Naive thymus-derived CD4-positive, alpha-beta T cell (primary cell): ENCODE data around the gene IL11. TPM values are rescaled to one million over a fixed set of nuclear protein-coding genes. Genes with fewer than 3 reads are reported as not detected.

Experiments used
- ATAC-seq: fragments of 150-1000 bp; cut with Tn5 transposase; 2 replicates; pipeline ENCODE4 v1.10.0; 2021; ENCODE audit warnings: mild to moderate bottlenecking, moderate library complexity
- CTCF ChIA-PET: fragments of 350-600 bp; sonication (Branson Sonifier 250); formaldehyde crosslinking; loops from one replicate; lab custom pipeline; 2021; ENCODE audit warnings: antibody characterized with exemption; lab: Charles Lee
- POLR2A ChIA-PET: fragments of 350-600 bp; sonication (Branson Sonifier 250); formaldehyde crosslinking; loops from one replicate; lab custom pipeline; 2021; ENCODE audit warnings: antibody characterized with exemption, inconsistent platforms; lab: Charles Lee
- DNase-seq, 9 donors: peaks; one replicate each; pipeline versions ENCODE4 v3.0.0 to v3.0.0-alpha.2; 2020 to 2022; ENCODE audit warnings: mixed read lengths in 1 of 9
- H3K27ac ChIP-seq: one replicate; pipeline ENCODE4 v1.7.0; 2013; ENCODE audit warnings: mild to moderate bottlenecking, low read depth, low read length, moderate library complexity
- H3K27me3 ChIP-seq, 2 donors: one replicate each; pipeline ENCODE4 v1.7.0; 2013; ENCODE audit warnings: low read length in 2 of 2, mild to moderate bottlenecking in 2 of 2, moderate library complexity in 2 of 2; ENCODE audit not compliant: control insufficient read depth in 2 of 2, insufficient read depth in 2 of 2
- H3K36me3 ChIP-seq, 3 experiments: 1 replicate in 2 of 3; 2 replicates in 1 of 3; pipeline ENCODE4 v1.7.0; 2013; ENCODE audit warnings: low read length in 3 of 3, mild to moderate bottlenecking in 3 of 3, moderate library complexity in 1 of 3; ENCODE audit not compliant: insufficient read depth in 3 of 3, control insufficient read depth in 2 of 3
- H3K4me1 ChIP-seq, 2 donors: one replicate each; pipeline ENCODE4 v1.7.0; 2013; ENCODE audit warnings: low read length in 2 of 2, mild to moderate bottlenecking in 2 of 2, moderate library complexity in 1 of 2; ENCODE audit not compliant: control insufficient read depth in 2 of 2, insufficient read depth in 2 of 2
- H3K4me3 ChIP-seq: 2 replicates; pipeline ENCODE4 v1.7.0; 2013; ENCODE audit warnings: mild to moderate bottlenecking, low read length
- H3K9me3 ChIP-seq, 3 experiments: 1 replicate in 2 of 3; 2 replicates in 1 of 3; pipeline ENCODE4 v1.7.0; 2013; ENCODE audit warnings: low read length in 3 of 3; ENCODE audit not compliant: control insufficient read depth in 2 of 3
- H3K27ac Mint-ChIP-seq, 9 donors: one replicate each; pipeline ENCODE4 v1.8.0; 2020 to 2022; ENCODE audit warnings: mixed read lengths in 9 of 9, mild to moderate bottlenecking in 8 of 9, moderate library complexity in 5 of 9, inconsistent platforms in 2 of 9
- H3K27me3 Mint-ChIP-seq, 5 donors: one replicate each; pipeline ENCODE4 v1.8.0; 2021 to 2022; ENCODE audit warnings: mixed read lengths in 5 of 5, mild to moderate bottlenecking in 1 of 5
- H3K36me3 Mint-ChIP-seq, 5 donors: one replicate each; pipeline ENCODE4 v1.8.0; 2020 to 2022; ENCODE audit warnings: mixed read lengths in 5 of 5, mild to moderate bottlenecking in 3 of 5, inconsistent platforms in 1 of 5
- H3K4me1 Mint-ChIP-seq, 7 donors: one replicate each; pipeline ENCODE4 v1.8.0; 2020 to 2022; ENCODE audit warnings: mixed read lengths in 7 of 7, mild to moderate bottlenecking in 3 of 7, inconsistent platforms in 1 of 7
- H3K4me3 Mint-ChIP-seq, 10 donors: one replicate each; pipeline ENCODE4 v1.8.0; 2020 to 2022; ENCODE audit warnings: mild to moderate bottlenecking in 10 of 10, mixed read lengths in 10 of 10, moderate library complexity in 6 of 10, inconsistent platforms in 2 of 10
- H3K9me3 Mint-ChIP-seq, 11 donors: one replicate each; pipeline ENCODE4 v1.8.0; 2020 to 2022; ENCODE audit warnings: mixed read lengths in 11 of 11, mild to moderate bottlenecking in 4 of 11, inconsistent platforms in 1 of 11, moderate library complexity in 1 of 11
- intact Hi-C, 2 donors: fragments of 100-400 bp; cut with micrococcal nuclease; formaldehyde crosslinking; loops; one replicate each; pipeline ENCODE4 v1.15.1; 2023
- polyA plus RNA-seq, 2 donors: library from polyadenylated mRNA; unstranded; fragments of 300-500 nt; fragmentation: Illumina TruSeq; gene quantifications; one replicate each; pipeline ENCODE4 v1.2.3, GENCODE V29; 2021
- total RNA-seq, 6 experiments: library from RNA in 5 of 6; stranded (reverse) in 5 of 6; gene quantifications; 1 replicate in 5 of 6; 2 replicates in 1 of 6; pipeline ENCODE4 v1.2.3 and lab custom pipeline; 2021 to 2026

Gene IL11
- total and polyA plus RNA-seq, 7 experiments from 2014 or later, result 0.58 to 0.69 TPM; not detected in 5

- Histone ChIP-seq H3K4me3 (no peak overlapping the region), H3K9me3 (no peaks in the 10 kb centered on the region), H3K27me3 (no peaks in the 10 kb centered on the region), H3K4me1 (no peaks in the 10 kb centered on the region), H3K27ac (no peak overlapping the region), H3K36me3 (no peaks in the 10 kb centered on the region)
- Mint-ChIP-seq H3K9me3 (no peaks in the 10 kb centered on the region), H3K27me3 (peaks cover 0 to 13% (median 0%) of the 10 kb centered on the region in 5 donors), H3K4me1 (peaks cover 0 to 12% (median 0%) of the 10 kb centered on the region in 7 donors), H3K36me3 (no peaks in the 10 kb centered on the region), H3K27ac (no peak overlapping the region), H3K4me3 (no peak overlapping the region)
- ChIA-PET POLR2A (no interaction called here), CTCF (no interaction called here)
- DNase-seq (no peak), ATAC-seq (no peak)
- intact Hi-C loops, result no loop called here
Measured at GRCh38 chr19:55322204-55322885, 47.9 kb downstream of the IL11 start.

DNA sequence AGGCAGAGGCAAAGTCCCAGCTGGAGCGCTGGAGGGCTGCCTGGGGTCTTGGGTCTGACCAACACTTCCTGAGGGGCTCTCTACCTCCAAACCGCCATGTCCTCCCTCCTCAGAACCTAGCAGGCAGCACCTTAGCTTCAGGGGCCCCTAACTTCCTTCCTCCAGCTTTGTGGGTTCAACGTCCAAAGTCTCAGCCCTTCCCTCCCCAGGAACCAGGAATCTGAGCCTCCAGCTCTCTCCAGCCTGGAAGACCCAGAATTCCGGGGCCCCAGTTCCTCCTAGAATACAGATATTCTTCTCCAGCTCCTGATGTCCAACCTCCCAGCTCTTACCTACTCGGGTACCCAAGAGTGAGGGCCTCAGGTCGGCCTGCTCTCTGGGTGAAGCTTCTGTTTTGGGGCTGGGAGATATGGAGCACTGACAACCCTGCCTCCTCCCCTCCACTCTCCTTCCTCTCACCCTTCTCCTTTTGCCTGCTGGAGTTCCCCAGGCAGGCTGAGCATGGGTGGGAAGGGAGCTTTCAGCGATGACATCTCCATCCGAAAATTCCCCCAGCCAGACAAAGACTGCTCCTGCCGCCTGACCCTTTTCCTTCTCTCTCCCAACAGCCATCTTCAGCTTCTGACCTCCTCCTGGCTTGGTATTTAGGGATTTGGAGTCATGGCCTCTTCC lies 48.7 kb downstream of the IL11 start:
- H3K36me3 Mint-ChIP-seq, result no peaks in the 10 kb centered on the region
- Histone ChIP-seq H3K4me1 (no peaks in the 10 kb centered on the region), H3K4me3 (no peak overlapping the region), H3K9me3 (no peaks in the 10 kb centered on the region), H3K27me3 (no peaks in the 10 kb centered on the region), H3K36me3 (no peaks in the 10 kb centered on the region), H3K27ac (no peak overlapping the region)
- DNase-seq (no peak), ATAC-seq (no peak)
- H3K27ac Mint-ChIP-seq, result peak overlapping the region in 1 of 9 donors; percentile 20
- ChIA-PET CTCF (no interaction called here), POLR2A (interaction anchor here (0.6 to 0.8 kb wide), 3 partner anchors 15 to 276 kb away, joined by 3 to 4 read pairs (median 4); no protein-coding TSS in a partner anchor)
- peaks cover 0 to 13% (median 0%) of the 10 kb centered on the region in 5 donors for H3K27me3 Mint-ChIP-seq
- intact Hi-C loops, result no loop called here
- H3K4me3 Mint-ChIP-seq, result no peak overlapping the region
- H3K4me1 Mint-ChIP-seq, result peaks cover 0 to 12% (median 0%) of the 10 kb centered on the region in 7 donors
- H3K9me3 Mint-ChIP-seq, result no peaks in the 10 kb centered on the region

GRCh38 chr19:55320844-55321419 lies 49.3 kb downstream of the IL11 start:
- POLR2A ChIA-PET, result interaction anchor here (0.6 to 0.8 kb wide), 3 partner anchors 16 to 275 kb away, joined by 3 to 4 read pairs (median 4); no protein-coding TSS in a partner anchor
- ATAC-seq (no peak), DNase-seq (no peak)
- Mint-ChIP-seq H3K36me3 (no peaks in the 10 kb centered on the region), H3K27me3 (peaks cover 0 to 13% (median 0%) of the 10 kb centered on the region in 5 donors), H3K4me1 (peaks cover 0 to 12% (median 0%) of the 10 kb centered on the region in 7 donors), H3K27ac (no peak overlapping the region), H3K4me3 (no peak overlapping the region), H3K9me3 (no peaks in the 10 kb centered on the region)
- Histone ChIP-seq H3K9me3 (no peaks in the 10 kb centered on the region), H3K36me3 (no peaks in the 10 kb centered on the region), H3K27ac (no peak overlapping the region), H3K27me3 (no peaks in the 10 kb centered on the region), H3K4me1 (no peaks in the 10 kb centered on the region), H3K4me3 (no peak overlapping the region)
- CTCF ChIA-PET, result no interaction called here
- intact Hi-C loops, result no loop called here

DNA sequence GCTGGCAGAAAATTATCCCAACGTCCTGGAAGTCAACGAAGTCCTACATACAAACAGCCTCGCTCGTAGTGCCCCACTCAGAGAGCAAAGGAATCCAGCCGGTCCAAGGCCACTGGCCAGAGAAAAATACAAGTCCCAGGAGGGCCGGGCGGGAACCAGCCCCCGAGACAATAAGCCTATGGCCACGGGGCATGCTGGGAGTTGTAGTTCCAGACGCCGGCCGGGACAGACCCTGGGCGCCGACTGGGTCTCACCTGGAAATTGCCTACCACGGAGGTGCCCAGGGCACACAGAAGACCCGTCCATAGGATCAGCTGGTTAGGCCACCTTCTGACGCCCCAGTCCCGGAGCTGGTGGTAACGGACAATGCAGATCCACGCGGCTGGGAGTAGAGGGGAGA lies 50.5 kb downstream of the IL11 start:
- peaks cover 0 to 8% (median 0%) of the 10 kb centered on the region in 7 donors for H3K4me1 Mint-ChIP-seq
- H3K27me3 ChIP-seq, result no peaks in the 10 kb centered on the region
- ChIA-PET POLR2A (no interaction called here), CTCF (interaction anchor here (0.5 kb wide), 1 partner anchor 1516 kb away, joined by 3 read pairs; no protein-coding TSS in a partner anchor)
- ATAC-seq (no peak), DNase-seq (no peak)
- H3K27ac Mint-ChIP-seq, result no peak overlapping the region
- no peaks in the 10 kb centered on the region for H3K9me3 Mint-ChIP-seq
- intact Hi-C loops, result no loop called here
- no peak overlapping the region for H3K4me3 Mint-ChIP-seq
- H3K4me3 ChIP-seq, result no peak overlapping the region
- H3K4me1 ChIP-seq, result no peaks in the 10 kb centered on the region
- no peaks in the 10 kb centered on the region for H3K36me3 Mint-ChIP-seq
- H3K9me3 ChIP-seq, result no peaks in the 10 kb centered on the region
- H3K27ac ChIP-seq, result no peak overlapping the region
- peaks cover 0 to 13% (median 0%) of the 10 kb centered on the region in 5 donors for H3K27me3 Mint-ChIP-seq
- H3K36me3 ChIP-seq, result no peaks in the 10 kb centered on the region

- H3K4me1 Mint-ChIP-seq, result peaks cover 0 to 3% (median 0%) of the 10 kb centered on the region in 7 donors
- Histone ChIP-seq H3K27ac (no peak overlapping the region), H3K36me3 (no peaks in the 10 kb centered on the region), H3K27me3 (no peaks in the 10 kb centered on the region), H3K9me3 (no peaks in the 10 kb centered on the region), H3K4me3 (no peak overlapping the region), H3K4me1 (no peaks in the 10 kb centered on the region)
- H3K9me3 Mint-ChIP-seq, result no peaks in the 10 kb centered on the region
- H3K4me3 Mint-ChIP-seq, result no peak overlapping the region
- ChIA-PET CTCF (no interaction called here), POLR2A (no interaction called here)
- no peak for DNase-seq
- intact Hi-C loops, result no loop called here
- H3K27me3 Mint-ChIP-seq, result peaks cover 0 to under 1% (median 0%) of the 10 kb centered on the region in 5 donors
- no peaks in the 10 kb centered on the region for H3K36me3 Mint-ChIP-seq
- no peak overlapping the region for H3K27ac Mint-ChIP-seq
- no peak for ATAC-seq
Measured at GRCh38 chr19:55316646-55317045, 53.6 kb downstream of the IL11 start.

- no peak for DNase-seq
- Mint-ChIP-seq H3K27ac (no peak overlapping the region), H3K9me3 (no peaks in the 10 kb centered on the region), H3K4me3 (no peak overlapping the region), H3K36me3 (no peaks in the 10 kb centered on the region), H3K27me3 (no peaks in the 10 kb centered on the region), H3K4me1 (peaks cover 0 to 2% (median 0%) of the 10 kb centered on the region in 7 donors)
- no peak for ATAC-seq
- H3K27me3 ChIP-seq, result no peaks in the 10 kb centered on the region
- CTCF ChIA-PET, result no interaction called here
- intact Hi-C loops, result no loop called here
- no peak overlapping the region for H3K27ac ChIP-seq
- H3K4me1 ChIP-seq, result no peaks in the 10 kb centered on the region
- POLR2A ChIA-PET, result no interaction called here
- H3K4me3 ChIP-seq, result no peak overlapping the region
- no peaks in the 10 kb centered on the region for H3K9me3 ChIP-seq
- H3K36me3 ChIP-seq, result no peaks in the 10 kb centered on the region
Measured at GRCh38 chr19:55315956-55316525, 54.2 kb downstream of the IL11 start.
